Measurements from ENCODE around the gene PTPN21.
"Not testable (repeated sequence)": the region's sequence is repeated elsewhere in the genome, so short reads cannot be mapped to it uniquely, and the experiment has no call there.

Gene PTPN21

DNA sequence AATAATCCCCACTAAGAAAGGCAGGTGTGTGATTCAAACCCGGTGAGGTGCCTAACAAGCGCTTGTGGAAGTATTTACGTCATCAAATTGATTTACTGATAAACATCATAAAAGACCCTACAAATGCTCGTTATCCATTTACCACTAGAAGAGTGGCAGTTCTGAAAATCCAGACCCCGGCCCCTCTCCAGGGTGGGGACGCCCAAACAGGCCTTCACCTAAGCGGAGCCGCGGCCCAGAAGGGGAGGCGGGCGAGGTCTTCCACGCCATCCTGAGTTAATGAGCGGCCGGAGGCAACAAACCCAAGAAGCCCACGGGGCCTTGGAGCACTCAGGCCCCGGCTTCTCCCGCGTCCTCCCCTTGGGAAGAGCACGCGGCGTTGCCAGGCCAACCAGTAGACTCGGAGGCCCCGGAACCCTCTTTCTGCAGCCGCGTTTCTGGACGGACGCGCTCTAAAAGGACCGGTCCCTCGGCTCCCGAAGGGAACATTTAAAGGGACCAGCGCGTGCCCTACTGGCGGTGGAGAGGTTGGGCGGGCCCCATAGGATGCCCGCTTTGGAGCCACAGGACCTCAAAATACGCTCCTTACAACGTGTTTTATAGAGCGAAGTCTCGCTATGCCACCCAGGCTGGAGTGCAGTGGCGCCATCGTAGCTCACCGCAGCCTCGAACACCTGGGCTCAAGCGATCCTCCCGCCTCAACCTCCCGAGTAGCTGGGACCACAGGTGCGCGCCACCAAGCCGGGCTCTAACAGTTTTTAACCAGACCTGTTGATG, 3.5 kb downstream of the PTPN21 start:
- DNase-seq = peak; percentile 88

DNA sequence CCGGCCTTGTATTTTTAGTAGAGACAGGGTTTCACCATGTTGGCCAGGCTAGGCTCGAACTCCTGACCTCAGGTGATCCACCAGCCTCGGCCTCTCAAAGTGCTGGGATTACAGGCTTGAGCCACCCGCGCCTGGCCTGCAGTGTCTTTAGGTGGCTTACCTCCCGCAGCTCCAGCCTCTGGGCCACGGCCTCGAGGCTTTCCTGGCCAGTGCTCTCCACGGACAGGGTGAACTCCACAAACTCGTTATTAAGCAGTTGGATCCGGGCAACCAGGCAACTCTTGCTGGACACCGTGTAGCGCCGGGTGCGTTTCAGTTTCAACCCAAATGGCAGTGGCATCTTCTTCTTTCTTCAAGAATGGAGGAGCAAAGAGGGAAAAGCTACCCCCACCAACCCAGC, 4.7 kb downstream of the PTPN21 start:
- no peak for DNase-seq

DNA sequence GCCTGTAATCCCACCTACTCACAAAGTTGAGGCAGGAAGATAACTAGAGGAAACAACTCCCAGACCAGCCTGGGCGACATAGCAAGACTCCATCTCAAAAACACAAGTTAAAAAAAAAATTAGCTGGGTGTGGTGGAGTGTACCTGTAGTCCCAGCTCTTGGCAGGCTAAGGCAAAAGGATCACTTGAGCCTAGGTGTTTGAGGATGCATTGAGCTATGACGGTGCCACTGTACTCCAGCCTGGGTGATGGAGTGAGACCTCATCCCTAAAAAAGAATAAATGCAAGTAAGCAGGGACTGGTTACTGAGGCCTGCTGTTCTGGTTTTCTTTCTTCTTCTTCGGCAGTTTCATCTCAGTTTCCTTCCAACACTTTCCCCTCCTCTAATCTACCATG, 7.4 kb downstream of the PTPN21 start:
- no peak for DNase-seq

DNA sequence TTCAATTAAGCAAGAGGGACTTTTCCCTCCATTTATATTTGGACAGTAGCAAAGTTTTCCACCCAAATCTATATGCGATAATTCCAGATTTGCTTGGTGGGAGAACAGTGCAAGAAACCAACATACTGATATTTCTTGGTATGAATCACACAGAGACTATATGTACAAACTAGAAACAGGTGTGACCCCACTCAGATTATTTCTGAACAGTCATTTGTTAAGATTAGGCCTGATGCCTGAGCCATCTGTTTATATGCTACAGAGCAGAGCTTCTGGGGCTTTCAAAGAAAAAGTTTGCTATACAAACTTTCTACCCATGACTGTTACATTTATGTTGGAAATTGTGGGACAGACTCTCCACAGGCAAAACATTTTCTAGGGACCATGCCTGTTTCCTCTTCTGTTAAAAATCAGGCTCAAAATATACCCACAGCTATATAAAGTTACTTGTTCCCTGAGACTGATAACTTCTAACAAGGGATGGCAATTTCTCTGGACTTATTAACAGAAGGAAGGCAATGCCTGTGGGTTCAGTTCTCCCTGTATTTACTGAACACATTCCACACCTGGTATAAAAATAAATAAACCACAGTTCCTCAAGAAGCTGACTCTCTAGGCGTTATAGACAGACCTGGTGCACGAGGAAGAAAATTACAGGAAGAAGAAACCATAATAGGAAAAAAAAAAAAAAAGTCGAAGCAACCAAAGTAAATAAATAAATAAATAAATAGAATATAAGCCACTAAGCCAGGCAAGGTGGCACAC, 8.0 kb downstream of the PTPN21 start:
- no peak for DNase-seq

DNA sequence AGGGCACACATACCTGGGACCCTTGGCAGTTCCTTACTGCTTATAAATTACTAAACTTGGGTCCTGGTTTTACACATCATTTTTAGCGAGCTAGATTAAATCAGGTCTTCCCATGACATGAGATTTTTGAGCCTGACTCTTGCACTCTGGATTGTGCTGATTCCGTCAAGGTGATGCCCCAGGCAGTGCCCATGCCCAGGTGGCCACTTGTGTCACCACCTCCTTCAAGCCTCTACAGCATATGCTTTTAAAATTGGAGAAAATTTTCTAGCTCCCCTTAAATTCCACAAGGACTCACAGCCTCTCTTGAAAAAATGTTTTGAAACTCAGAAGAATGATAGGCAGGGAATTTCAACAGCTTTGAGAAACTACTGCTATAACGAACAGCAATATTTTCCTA, 9.6 kb downstream of the PTPN21 start:
- DNase-seq = no peak

DNA sequence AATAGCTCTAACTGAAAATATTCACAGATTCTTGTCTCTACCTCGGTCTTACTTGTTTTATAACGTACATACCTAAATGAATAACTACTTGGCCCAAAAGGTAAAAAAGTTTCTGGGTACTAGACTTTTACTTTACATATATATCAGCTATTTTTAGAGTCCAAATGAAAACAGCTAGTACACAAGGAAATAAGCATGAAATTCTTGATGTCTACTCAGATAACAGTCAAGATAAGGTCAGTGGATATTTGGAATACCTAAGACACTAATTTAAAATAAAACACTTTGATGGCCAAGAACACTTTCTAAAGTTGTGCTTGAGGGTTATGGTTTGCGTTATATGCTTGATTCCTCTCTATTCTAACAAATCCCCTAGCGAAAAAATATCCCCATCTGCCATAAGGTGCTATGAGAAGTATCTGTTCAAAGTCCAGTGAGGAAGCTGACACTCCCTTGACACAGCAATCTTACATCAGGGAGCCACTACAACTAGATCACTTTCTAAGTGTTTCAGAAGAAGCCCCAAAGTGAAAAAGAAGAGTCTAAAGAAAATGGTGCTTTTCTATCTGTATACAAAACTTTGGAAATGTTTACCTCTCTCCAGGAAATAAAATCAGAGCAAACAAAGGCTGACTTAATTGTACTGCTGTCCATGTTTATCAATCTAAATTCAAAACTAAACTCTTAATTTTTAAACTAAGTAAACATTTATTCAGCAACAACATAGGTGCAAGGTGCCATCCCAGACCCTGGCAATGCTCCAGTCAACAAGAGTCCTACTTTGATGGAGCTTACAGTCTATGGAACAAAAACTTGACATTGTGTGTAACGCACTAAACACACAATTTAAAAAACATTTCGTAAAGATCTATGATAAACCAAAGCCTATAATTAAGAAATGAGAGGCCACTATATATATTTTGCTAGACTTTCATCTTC, 11.7 kb downstream of the PTPN21 start:
- DNase-seq = no peak

DNA sequence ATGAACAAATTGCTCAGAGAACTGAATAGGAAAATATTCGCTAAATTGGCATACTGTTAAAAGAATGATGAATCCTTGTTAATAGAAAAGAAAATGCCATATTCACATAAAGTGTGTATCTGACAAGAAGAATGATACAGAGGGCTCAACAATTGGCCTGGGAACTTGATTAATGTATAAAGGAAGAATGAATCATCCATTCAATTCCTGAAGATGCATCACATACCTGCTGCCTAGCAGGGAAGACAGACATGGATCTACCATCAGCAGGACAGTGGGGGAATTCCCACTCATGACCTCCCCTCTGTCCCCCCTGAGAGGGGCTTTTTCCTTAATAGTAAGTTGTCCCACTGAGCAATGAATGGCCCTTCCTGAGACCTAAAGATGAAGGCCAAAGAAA, 13.5 kb downstream of the PTPN21 start:
- no peak for DNase-seq

DNA sequence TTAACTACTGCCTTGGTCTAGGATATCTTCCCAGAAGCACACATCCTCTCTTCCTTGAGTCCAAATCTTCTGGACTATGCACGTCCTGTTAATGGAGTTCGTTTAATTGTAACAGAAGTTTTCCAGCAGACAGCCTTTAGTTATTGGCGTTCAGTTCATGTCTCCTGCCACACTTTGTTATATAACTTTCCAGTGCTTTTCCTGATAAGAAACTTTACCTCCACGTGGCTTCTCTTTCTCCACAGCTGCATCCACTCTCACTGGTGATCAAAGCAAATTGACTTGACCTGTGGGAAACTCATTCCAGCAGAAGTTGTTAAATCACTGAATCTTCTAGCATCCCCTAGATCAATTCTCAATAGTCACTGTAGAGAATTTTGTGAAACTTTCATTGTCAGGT, 19.0 kb downstream of the PTPN21 start:
- DNase-seq = no peak

DNA sequence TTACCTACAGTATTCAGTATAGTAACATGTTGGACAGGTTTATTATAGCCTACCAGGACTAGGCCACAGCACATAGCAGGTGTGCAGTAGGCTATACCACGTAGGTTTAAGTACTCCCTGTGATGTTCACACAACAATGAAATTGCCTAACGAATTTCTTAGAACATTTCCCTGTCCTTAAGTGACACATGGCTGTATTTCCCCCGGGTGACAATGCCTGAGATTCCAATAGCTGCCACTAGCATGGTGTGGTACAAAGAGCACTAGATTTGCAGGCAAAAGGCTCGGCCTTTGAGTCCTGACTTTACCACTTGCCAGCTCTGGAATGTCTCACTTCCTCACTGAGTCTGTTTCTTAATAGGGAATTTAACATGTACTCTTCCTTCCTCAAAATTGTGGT, 19.7 kb downstream of the PTPN21 start:
- no peak for DNase-seq

DNA sequence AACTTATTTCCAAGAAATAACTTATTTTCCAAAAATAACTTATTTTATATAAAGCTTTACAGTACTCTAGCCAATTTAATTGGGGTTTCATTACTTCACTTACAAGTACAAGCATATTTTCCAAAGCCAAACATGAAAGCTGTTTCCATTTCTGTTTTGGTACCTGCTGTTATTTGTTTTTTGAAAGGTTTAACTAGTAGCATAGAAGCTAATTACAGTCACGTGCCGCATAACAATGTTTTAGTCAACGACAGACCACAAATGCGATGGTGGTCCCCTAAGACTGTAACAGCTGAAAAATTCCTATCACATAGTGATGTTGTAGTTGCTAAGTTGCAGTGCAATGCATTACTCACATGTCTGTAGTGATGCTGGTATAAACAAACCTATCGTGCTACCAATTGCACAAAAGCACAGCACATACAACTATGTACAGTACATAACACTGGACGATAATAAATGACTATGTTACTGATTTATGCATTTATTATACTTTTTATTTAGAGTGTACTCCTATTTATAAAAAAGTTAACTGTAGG, 21.7 kb downstream of the PTPN21 start:
- DNase-seq = no peak

DNA sequence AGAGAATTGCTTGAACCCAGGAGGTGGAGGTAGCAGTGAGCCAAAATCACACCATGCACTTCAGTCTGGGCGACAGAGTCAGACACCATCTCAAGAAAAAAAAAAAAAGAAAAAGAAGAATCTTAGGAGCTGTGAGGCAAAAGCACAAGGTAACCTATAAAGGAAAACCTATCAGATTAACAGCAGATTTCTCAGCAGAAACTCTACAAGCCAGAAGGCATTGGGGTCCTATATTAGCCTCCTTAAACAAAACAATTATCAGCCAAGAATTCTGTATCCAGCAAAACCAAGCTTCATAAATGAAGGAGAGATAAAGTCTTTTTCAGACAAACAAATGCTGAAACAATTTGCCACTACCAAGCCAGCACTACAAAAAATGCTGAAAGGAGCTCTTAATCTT, 24.9 kb downstream of the PTPN21 start:
- not testable (repeated sequence) for DNase-seq

DNA sequence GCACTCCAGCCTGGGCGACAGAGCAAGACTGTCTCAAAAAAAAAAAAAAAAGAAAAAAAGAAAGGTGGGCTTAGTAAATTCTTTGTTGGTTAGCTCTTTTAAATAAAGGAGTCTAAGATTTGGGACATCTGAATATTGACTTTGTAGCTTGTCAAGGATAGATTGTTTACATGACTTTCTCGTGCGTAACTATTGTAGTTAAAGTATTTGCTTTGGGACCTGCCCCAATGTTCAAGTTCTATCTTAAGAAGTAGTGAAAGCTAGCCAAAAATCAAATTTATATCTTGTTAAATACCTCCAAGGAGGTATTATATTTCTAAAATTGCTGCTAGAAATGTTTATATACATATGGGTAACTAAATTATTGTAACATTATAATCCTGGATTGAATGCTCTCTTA, 32.4 kb downstream of the PTPN21 start:
- DNase-seq = no peak

DNA sequence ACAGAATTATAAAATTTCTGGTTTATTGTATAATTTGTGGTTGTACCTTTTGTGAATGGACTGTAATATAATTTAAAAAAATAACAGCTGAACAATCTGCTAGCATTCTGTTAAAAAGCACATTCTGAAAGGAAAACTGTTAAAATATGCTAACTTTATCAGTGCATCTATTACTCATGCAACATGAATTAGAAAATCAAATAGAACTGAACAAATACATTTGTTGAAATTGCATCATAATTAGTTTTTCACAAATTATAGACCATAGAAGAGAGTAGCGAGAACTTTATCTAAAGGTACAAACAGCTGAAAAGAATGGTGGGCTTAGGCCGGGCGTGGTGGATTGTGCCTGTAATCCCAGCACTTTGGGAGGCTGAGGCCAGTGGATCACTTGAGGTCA, 33.0 kb downstream of the PTPN21 start:
- no peak for DNase-seq

DNA sequence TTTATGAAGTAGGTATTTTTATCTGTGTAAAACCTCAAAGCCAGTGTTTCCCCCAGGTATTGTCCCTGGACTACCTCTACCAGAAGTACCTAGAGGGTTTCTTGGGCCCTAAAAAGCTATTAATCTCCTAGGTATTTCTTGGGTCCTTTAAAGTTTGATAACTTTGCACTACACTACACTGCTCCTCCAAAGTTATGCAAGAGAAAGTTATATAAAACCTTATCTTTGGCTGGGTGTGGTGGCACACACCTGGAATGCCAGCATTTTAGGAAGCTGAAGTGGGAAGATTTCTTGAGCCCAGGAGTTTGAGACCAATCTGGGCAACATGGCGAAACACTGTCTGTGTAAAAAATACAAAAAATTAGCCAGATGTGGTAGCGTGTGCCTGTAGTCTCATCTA, 34.9 kb downstream of the PTPN21 start:
- DNase-seq = no peak

DNA sequence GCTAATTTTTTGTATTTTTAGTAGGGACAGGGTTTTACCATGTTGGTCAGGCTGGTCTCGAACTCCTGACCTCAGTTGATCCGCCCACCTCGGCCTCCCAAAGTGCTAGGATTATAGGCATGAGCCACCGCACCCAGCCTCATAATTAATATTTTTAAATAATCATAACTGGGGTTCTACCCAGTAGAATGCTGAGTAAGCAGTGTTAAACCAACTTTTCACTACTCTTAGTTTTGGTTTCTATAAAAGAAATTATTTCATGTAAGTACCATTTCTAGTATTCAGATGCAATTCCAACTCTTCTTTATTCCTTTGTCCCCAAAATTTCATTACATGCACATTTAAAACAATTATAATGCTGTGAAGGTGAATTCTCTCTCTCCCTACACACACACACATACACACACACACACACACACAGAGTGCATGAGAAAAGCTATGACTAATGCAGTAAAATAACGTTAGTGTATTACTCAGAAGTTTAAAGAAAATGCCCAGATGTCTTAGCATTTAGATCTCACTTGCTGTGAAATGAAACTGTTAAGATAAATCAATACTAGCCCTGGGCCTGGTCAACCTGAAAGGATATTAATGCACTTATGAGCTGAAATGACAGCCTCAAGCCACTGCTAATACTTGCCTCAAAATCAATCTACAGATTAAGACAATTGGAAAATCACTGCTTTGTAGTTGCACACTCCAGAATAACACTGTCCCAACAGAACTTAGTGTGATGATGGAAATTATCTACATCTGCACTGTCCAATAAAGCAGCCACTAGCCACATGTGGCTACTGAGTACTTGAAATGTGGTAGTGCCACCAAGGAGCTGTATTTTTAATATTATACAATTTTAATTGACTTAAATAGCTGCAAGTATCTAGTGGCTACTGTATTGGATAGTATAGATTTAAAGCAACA, 36.0 kb downstream of the PTPN21 start:
- no peak for DNase-seq

DNA sequence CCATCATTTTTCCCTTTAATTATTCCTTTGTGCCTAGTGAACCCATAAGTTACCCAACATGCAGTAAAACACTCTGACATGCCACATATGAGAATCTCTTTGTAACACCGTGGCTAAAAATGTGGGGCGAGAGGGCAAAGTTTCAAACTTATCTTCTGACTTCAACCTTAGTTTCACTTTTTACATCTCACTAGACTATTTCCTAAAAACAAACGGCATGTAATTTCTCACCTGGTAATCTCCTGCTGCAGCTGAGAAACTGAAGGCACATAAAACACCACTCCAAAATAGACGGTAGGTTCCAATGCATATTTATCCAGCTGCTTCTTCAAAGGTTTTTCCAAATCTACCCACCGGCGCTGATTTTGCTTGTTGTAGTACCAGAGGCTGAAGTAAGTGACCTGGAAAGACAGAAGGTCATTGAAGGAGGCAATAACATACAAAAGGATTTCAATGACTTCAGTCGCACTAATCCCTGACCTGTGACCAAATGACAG, 37.9 kb downstream of the PTPN21 start:
- no peak for DNase-seq

DNA sequence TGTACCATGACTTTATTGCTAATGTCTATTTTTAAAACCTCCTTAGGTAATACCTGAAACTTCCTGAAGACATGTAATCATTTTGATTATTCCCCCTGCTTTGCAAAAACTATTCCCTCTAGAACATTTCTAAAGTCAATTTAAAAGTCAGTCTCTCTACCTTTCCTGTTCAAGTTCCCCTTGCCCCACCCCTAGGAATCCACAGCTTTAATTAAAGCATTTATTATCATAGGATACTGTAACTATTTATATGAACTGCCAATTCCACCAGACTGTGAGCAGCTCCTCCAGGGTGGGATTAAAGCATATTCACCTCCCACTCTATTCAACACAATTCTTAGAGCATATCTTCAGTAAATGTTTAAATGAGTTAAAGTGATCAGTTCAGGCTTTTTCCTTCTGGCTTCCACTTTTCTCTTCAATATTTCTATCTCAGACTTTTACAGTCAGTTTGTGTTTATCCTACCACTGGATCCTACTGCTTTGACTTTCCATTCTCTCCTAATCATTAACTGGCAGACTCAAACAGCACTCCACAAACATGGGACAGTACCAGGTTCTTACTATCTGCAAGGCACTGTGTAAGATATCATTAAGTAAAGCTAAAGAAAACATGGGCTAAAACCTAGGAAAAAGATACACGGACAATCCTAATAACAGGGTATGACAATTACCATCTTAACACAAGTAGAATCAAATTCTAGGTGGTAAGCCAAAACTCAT, 39.1 kb downstream of the PTPN21 start:
- DNase-seq = no peak

DNA sequence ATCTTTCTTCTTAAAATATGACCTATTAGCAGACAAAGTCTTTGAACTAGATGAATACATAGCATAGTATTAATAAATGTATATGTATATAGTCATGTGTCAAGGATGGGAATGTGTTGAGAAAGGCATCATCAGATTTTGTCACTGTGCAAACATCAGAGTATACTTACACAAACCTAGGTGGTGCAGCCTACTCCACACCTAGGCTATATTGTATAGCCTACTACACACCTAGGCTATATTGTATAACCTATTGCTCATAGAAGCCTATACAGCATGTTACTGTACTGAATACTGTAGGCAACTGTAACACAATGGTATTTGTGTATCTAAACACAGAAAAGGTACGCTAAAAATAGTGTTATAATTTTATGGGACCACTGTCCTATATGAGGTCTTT, 47.6 kb downstream of the PTPN21 start:
- DNase-seq = no peak

DNA sequence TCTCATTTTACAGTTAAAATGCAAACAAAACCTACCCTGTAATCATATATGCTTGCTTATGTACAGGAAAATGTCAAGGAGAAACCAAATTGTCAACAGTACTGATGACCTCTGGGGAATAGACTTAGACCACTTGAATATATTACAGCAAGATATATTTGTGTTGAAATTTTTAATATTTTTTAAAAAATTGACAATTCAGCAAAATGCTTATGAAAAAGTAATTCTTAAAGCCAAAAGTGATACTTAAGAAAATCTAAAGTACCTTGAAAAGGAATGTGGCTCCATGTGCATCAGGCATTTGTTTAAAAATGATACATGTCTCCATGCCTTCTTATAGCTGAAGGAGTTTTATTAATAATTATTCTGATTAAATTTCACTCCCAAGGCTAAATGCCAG, 49.2 kb downstream of the PTPN21 start:
- DNase-seq = no peak

DNA sequence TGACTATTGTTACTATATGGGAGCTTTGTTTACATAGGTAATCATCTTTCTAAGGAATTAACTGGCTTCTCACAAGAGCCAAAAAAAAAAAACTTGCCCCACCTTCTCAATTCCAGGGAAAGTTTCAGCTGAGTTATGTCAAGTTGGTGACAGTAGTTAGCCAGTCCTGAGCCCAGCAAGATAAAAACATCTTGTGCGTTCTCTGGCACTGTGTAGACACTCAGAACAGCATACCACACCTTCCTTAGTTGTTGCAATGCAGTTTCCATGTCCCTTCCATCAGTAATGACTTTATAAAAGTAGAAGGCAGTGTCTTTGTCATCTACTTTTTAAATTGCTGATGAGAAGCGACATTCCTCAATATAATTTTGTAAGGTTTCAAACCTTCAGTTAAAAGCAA, 50.2 kb downstream of the PTPN21 start:
- no peak for DNase-seq

DNA sequence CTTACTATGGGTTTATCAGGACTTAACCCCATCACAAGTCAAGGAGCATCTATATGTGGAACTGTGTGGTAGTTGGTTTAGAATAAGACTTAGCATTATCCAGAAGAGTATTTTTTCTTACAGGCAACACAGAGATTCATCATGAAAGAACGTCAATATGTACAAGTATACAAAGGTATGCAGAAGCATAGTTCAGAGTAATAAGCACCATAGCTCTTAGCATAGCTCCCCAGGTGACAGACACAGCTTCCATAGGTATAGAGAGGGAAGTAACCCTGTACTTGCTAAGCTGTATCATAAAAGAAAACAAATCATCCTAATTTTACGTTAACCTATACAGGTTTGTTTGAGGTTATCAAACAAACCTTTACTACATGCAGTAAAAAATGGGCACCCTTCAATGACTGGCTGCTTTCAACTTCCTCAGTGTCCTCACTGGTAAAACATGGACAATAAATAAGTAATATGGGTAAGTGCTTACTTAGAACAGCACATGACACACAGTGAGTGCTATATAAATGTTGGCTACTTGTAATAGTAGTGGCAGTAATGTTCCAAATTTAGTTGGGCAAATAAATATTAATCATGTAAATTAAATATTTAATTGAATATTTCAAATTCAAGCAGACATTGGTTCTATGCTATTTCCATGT, 50.9 kb downstream of the PTPN21 start:
- peak; percentile 13 for DNase-seq

Measured in NCI-H748 treated with DMSO at 0.1 percent for 48 hours (cell line).